Middle frontal gyrus (tissue), 1 donor: Measurements from ENCODE around the gene MRPL52.

Source experiments
- DNase-seq: peaks from one replicate; pipeline ENCODE4 v3.0.0-alpha.2; 2015; ENCODE audit warnings: low spot score; ENCODE audit errors: extremely low spot score

MRPL52 gene

GRCh38 chr14:22878271-22879246, 48.9 kb downstream of the MRPL52 start:
- no peak for DNase-seq

GRCh38 chr14:22882064-22882463, 52.4 kb downstream of the MRPL52 start:
- DNase-seq, result no peak

GRCh38 chr14:22882529-22883172, 53.0 kb downstream of the MRPL52 start:
- DNase-seq, result no peak

- DNase-seq, result no peak
Observed at GRCh38 chr14:22883173-22883976, 53.7 kb downstream of the MRPL52 start, which contains the start of gene REM2. Gene REM2, plus strand, starts transcription at chr14:22883222. Its CDS starts 66 bp downstream, at chr14:22883288.

- no peak for DNase-seq
Observed at GRCh38 chr14:22884076-22884737, 54.5 kb downstream of the MRPL52 start.
